HTERT RPE-1 (cell line): ENCODE results near the gene AIDA.

Experiments
- in situ Hi-C: fragments of 300-500 bp; cut with MboI; formaldehyde crosslinking; loops from 4 replicates; pipeline ENCODE4 v1.14.3; 2020; ENCODE audit warnings: low sequenced_read_pairs

The AIDA gene

DNA sequence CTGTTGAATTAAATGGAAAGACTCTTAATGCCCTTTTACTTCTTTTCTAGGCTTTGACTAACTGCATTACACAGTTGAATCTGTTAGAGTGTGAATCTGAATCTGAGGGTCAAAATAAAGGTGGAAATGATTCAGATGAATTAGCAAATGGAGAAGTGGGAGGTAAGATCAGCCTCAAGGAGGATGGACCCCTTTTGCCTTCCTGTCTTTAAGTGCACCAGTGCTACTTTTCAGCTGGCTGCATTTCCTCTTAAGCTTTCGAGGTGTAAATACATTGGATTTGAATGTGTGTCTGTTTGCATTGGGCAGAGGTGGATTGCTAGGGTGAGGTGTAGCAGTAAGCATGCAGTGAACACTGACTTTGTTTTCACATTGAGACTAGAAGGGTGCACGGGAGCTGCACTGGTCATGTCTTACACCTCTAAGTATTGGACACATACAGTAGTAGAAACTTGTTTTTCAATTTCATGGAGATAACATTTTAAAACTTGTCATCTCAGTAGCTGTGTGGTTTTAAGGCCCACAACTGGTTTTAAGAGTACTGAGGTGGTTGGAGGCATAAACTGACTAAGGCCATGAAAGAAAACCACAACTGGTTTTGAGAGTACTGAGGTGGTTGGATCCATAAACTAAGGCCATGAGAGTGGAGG lies 59.0 kb downstream of the AIDA start:
- in situ Hi-C loops: no loop called here

DNA sequence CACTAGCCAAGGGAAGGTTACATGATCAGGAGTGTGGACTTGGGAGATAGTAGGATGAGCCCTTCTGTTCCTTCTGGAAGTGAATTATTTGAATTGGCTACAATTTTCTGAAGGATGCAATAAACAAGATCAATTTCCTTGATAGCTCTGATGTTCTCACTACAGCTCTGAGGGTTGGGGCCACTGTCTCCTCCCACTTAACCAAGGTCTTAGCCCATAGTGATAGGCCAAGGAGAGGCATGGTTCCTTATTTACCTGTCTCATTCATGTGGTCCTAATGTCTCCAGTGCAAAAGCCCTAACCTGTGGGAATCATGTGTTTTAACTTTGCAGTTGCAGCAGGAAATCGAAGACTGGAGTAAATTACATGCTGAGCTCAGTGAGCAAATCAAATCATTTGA lies 59.6 kb downstream of the AIDA start:
- in situ Hi-C loops: no loop called here

DNA sequence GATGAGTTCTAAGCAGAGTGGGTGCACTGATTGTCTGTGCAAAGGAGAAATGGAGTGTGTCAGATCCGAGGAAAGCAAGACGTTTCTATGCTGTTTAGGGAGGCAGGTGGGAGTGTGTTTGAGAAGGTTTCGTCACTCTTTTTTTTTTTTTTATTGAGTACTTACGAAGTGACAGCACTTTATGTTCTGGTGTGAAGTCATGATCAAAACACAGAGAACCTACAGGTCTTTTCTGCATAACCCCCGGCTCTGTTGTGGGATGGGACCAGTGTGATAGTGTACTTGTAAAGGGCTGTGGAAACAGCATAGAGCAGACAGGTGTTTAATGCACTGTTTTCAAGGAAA lies 67.7 kb downstream of the AIDA start:
- in situ Hi-C loops: no loop called here

DNA sequence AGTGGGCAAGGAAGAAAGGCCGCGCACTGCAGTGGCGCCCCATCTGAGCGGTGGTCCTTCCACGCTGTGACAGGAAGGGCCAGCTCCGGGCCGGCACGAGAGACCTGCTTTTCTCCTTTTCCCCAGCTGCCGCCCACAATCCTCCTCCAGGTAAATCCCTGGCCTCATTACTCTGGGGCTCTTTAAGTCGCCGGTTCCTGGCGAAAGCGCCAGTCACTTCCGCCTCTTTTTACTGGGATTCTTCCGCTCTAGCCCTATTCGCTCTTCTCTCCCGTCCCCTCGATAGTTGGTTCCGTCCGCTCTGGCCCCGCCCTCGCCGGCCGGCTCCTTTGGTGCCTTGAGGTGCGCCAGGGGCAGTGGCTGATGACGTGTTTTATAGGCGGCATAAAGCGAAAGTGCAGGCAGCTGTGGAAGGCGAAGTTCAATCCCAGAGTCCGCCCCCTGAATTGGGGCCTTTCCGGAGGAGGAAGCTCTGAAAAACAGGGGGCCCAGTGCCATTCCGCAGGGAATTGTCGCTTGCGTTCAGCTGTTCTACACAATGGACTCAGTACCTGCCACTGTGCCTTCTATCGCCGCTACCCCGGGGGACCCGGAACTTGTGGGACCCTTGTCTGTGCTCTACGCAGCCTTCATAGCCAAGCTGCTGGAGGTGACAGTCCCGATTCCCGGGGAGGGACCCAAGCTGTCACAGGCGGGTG lies 68.2 kb downstream of the AIDA start:
- in situ Hi-C loops: no loop called here

DNA sequence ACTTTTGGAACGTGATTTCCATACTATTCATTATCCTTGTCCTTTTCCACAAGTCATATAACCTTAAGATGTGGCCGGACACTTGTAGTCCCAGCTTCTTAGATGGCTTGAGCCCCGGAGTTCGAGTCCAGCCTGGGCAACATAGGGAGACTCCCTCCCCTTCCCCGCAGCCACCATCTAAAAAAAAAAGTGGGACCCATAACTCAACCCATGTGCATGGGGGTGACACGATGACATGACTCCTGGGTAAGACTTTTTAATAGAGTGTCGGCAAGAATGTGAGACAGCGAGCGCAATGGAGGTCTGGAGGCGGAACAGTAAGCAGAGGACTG lies 68.7 kb downstream of the AIDA start:
- in situ Hi-C loops: no loop called here

DNA sequence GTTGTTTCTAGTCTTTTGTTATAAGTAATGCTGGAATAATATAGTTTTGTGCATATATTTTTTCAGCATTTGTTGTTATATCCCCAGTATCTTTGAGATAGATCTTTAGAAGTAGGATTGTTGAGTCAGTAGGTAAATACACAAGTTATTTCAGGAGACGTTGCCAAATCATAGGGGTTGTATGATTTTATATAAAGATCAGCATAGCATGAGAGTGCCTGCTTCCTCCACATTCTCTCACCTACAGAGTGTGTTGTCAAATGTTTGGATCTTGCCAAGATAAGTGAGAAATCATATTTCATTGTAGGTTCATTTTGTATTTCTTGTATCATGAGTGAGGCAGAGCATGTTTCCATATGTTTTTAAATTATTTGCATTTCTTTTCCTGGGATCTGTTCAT lies 69.8 kb downstream of the AIDA start:
- in situ Hi-C loops: no loop called here

DNA sequence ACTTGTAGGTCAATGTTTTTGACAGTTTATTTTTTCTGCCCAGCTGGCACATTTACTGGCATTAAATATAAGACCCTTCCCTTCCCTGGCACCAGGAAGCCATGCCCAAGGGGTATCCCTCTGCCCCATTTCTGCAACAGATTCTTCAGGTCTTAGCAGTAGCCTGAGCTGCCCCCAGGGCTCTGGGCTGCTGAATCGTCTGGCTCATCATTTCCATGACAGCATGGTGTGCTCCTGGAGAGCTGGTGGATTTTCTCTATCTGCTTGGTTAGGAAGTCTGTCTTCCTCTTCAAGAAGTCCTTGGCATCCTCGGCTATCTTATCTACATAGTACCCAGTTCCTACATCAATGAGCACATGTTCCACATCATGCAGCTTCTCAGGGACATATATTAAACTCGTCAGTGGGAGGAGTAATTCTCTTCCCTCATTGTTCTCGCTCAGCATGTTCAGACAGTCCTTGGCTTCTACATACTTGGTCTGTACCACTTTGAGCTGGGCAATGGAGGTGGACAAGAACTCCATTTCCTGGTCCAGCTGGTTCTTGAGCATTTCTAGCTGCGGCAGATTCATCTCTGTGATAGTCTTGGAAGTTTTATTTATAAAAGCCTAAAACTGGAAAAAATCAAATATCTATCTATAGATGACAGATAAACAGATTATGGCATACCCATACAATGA lies 70.9 kb downstream of the AIDA start:
- in situ Hi-C loops: no loop called here

DNA sequence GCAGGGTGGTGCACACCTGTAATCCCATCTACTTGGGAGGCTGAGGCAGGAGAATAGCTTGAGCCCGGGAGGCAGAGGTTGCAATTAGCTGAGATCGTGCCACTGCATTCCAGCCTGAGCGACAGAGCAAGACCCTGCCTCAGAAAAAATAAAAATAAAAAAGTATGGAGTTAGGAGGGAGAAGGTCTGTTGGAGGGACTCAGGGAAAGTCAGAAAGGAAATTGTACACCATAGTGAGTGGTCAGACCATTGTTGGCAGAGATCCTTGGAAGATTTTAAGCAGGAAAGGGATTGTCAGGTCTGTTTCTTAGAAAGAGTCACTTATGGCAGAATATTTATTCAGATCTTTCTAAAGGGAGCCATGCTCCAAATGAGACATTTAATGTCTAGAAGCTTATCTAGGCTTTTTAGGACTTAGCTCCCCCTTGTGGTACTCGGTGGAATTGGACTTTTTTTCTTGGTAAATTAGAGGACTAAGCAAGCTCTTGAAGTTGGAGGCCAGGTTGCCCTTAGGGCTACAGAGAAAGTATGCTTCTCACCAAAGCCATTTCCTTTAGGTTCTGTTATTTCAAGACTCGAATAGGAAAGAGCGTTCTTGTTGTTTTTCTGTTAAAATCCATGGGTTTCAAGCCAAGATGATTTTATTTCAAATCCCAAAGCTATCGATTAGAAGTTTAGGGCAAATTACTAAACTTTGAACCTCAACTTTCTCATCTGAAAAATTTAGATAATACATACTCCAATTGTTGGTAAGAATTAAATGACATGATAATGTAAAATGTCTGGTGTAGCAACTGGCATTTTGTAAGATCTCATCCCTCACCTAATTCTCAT lies 77.9 kb downstream of the AIDA start:
- in situ Hi-C loops: no loop called here

DNA sequence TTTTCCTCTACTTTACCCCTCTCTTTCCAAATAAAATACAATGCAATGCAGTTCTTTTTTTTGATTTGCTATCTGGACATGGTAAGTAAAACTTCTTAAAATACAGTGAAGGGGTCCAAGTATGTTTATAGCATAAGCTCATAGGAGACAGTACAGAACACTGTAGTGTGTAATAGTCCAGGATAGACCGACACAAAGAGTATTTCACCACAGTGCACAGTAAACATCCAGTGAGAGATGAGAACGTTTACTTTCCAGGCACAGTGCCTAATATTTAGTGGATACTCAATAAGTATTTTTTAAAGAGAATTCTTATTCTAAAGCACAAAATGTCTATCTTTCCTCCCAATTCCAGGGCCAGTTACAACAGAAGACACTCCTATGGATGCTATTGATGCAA lies 79.5 kb downstream of the AIDA start:
- in situ Hi-C loops: no loop called here

DNA sequence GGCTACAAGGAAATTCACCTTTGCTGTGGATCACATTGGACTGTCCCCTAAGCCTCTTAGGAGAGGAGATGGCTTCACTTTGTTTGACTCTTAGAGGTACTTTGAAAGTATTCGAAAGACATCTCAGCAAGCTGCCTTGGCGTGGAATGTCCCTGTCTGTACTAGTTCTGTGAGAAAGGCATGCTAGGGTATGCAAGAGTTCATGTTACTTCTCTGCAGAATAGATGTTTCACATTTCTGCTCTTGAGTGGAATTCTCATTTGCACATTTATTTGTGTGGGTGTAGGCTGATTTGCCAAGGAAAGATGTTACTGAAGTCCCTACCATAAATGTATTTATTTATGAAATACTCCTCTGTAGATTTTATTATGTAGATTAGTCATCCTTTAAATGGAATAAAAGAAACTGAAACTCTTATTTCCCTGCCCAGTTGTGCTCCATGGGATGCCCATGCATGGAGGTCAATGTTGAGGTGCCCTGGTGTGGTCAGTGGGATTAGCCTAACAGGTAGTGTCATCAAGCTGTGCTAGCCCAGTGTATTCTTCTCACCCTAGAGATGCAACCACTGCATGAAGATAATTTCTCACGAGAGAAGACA lies 80.6 kb downstream of the AIDA start:
- in situ Hi-C loops: no loop called here

DNA sequence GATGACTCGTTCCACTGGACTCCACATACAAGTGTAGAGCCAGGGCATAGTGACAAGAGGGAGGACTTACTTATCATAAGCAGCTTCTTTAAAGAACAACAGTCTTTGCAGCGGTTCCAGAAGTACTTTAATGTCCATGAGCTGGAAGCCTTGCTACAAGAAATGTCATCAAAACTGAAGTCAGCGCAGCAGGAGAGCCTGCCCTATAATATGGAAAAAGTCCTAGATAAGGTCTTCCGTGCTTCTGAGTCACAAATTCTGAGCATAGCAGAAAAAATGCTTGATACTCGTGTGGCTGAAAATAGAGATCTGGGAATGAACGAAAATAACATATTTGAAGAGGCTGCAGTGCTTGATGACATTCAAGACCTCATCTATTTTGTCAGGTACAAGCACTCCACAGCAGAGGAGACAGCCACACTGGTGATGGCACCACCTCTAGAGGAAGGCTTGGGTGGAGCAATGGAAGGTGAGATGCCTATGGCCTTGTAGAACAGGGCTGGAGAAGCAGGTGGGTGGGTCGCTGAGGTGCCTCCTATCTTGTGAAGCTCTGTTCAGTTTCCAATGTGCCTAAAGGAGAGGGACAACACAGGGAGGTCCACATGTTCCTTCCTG lies 82.3 kb downstream of the AIDA start:
- in situ Hi-C loops: no loop called here

DNA sequence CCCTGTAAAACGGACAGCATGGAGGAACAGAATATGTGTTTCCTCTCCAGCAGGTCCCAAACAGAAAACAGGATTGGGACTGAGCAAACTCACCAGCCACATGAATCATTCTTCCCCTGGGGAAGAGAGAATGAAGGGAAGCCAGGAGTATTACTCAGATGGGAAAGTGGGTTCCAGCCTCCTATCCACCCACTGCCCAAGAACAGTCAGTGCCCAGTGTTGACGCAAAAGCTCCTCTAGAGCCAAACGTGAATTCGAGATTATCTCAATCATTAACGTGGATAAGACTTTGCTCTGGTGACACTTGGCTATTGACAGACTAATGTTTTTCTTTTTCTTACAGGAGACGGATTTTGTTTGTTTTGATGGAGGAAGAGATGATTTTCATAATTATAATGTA lies 85.1 kb downstream of the AIDA start:
- in situ Hi-C loops: no loop called here

DNA sequence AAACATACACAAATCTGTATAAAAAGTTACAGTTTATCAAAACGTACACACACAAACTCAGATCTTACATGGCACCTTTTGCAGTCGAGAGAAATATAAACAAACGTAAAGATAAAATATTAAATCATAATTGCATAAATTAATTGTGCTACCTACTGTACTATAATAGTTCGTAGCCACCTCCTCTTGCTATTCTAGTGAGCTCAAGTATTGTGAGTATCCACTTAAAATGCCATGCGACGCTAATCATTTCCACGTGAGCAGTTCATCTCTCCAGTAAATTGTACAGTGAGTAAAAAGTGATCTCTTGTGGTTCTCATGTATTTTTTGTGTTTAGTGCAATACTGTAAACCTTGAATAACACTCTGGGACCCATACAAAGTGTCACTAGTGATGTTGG lies 88.1 kb downstream of the AIDA start:
- in situ Hi-C loops: no loop called here

DNA sequence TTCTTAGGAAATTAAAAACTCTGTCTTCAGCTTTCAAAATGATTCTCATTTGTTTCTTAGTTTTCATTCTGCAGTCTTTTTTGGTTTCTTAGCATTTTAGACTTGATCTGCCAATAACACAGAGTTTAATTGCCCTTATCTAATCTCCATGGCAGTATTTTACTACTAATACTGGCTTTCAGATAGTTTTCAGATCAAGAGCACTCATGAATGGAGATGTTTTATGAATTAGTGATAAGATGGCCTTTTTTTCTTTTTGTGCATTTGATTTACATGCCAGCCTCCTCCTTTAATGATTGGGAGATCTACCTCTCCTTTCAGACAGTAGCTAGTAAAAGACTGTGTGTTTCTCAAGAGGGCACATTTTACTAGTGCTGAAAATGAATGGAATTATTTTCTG lies 88.8 kb downstream of the AIDA start:
- in situ Hi-C loops: no loop called here

DNA sequence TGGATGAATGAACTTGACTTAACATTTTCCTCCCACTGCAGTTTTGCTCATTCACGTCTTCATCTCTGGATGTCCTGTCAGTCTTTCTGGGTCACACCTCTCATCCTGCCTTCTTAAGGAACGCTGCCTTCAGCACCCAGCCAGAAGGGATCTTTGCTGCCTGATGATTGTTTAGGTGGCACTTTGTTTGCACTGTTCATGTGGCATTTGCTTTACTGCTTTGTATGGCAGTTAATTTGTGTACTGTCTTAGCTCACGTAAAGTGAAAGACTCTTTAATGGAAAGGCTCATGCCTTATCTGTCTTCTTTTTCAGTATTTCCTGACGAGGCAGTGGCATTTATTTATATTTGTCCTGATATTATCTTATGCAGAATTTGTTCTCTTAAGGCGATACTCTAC lies 89.5 kb downstream of the AIDA start:
- in situ Hi-C loops: no loop called here

DNA sequence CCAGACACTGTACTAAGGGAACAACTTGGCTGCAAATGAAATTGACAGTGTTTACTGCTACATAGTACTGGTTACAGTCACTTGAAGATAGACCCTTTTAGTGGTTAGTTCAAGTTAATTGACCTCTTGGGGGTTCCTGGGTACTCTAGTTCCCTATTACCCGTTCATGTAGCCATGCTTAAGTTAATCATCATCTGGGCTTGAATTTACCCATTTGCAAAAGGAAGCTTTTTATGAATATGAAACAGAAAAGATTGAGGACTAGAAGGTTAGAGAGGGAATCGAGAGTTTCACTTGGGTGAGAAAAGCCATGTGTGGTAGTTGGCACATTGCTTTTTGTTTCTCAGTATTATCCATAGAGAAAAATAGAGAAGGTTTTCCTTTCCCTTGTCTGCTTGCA lies 91.7 kb downstream of the AIDA start:
- in situ Hi-C loops: no loop called here

DNA sequence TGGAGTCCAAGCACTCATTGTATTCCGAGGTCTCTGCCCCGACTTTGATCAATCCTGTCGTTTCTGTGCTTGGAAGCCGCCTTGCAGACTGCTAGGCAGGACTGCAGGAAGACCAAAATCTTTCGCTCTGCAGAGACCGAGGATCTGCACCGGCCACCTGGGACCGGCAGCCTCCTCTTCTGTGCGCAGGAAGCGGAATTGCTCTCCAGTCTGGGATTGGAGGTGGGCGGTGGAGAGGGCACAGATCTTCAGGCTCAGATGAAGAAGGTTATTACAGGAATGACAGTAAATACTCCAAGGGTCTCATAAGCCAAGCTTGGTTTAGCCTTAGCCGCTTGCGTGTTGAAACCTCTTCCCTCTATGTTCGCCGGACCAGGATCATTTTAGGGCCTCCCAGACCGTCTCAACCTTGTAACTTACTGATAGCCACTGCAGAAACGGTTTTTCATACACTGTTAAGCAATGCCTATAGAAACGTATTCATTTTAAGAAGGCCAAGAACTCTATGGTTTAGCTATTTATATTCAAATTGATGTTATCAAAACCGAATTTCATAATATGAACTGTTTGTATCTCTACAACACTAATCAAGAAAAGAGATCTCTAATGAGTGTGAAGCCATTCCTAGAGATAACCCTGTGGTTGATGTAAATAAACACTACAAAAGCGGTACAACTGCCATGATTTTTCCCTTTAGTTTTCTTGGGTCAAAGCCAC lies 93.3 kb downstream of the AIDA start:
- in situ Hi-C loops: no loop called here
